HG02588 (cell line): ENCODE measurements around the gene GRIN2C.

Source experiments
- ATAC-seq: cut with Tn5 transposase; IDR thresholded peaks from one replicate; pipeline ENCODE4 v1.9.1; 2021; ENCODE audit warnings: mild to moderate bottlenecking, moderate library complexity; ENCODE audit not compliant: unreplicated experiment

Gene GRIN2C

DNA sequence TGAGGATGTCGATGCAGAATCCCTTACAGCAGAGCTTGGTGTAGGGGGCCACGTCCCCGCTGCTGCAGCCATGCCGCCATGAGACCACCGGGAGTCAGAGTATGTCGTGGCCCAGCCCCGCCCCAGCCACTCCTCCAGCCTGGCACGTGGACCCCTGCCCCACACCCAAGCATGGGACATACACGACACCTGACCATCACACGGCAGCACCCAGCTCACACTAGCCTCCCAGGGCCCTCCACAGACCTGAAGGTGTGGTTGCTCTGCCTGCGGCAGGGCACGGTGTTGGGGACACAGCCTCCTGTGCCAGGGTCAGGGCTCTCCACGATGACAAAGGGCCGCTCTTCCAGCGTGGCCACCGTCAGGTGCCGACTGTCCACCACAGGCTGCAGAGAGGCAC is 9.4 kb downstream of the GRIN2C start:
- ATAC-seq = no peak

DNA sequence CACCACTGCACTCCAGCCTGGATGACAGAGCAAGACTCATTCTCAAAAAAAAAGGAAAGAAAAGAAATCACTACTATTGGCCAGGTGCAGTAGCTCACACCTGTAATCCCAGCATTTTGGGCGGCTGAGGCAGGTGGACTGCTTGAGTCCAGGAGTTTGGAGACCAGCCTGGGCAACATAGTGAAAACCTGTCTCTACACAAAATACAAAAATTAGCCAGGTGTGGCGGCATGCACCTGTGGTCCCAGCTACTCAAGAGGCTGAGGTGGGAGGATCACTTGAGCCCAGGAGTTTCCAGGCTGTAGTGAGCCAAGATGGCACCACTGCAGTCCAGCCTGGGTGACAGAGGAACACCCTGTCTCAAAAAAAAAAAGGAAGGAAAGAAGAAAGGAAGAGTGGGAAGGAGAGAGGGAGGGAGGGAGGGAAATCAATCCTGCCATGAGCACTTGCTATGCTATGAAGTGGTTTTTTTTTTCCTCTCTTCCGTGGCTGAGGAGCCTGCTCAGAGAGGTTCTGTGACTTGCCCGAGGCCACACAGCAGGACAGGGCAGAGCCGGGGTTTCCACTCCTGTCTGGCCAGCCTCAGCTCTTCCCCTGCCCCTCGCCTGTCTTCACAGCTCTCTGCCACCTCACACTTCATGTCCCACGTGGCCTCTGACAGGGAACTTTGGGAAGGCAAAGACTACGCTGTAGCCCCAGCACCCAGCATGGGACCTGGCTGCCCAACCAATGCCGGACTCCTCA is 10.9 kb downstream of the GRIN2C start:
- no peak for ATAC-seq

DNA sequence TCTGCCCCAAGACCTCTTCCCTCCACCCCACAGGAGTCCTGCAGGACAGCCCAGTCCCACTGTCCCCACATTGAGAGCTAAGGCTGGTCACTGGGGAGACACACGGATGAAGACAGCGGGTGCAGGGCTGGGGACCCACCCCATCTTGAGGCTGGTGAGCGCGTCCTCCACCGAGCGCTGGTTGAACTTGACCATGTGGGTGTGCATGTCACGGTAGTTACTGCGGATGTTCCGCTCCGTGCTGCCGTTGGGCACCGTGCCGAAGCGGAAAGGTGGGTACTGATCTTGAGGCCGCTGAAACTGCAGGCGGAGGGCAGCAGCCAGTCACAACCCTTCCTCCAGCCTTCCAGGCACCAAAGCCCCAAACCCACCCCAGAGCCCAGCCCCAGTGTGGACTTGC is 13.1 kb downstream of the GRIN2C start:
- no peak for ATAC-seq

DNA sequence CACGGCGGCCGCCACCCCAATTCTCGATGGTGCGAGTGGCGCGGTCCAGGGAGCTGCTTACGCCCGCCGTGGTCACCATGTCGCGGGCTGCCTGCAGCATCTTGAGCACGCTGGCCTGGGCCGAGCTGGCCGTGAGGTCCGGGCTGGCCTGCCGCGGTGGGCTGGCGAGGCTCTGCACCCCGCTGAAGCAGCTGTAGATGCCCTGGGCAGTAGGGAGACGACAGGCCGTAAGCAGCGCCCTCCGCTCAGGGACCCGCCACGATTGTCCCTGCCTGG is 16.4 kb downstream of the GRIN2C start:
- no peak for ATAC-seq

DNA sequence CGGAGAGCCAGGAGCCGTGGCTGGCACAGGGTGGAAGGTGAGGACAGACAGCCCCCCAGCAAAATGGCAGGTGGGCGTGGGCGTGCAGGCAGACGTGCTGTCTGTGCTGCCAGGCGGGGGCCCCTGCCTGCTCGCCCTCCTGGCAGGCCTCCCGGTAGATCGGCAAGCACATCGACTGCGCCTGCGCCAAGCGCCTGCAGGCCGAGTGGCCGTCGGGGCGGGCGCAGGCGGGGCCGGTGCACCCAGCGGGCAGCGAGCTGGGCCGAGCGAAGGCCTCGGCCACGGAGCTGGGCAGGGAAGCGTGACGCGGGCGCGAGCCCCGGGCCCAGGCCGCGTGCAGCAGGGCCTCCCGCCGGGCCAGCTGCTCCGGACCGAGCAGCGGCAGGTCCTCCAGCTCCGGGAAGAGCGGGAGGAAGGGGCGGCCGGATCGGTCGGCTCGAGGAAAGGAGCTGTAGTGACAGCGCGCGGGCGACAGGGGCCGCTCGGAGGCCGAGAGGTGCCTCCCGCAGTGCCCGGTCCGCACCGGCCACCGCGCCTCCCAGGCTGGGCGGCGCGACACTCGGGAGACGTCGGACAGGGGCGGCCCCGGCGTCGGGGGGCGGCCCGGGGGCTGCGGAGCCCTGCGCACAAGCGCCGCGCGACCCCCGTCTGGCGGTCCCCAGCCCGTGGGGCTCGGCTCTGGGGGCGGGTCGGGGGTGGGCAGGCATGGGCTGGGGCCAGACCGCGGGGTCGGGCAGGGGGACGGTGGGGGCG is 16.9 kb downstream of the GRIN2C start:
- ATAC-seq = no peak

DNA sequence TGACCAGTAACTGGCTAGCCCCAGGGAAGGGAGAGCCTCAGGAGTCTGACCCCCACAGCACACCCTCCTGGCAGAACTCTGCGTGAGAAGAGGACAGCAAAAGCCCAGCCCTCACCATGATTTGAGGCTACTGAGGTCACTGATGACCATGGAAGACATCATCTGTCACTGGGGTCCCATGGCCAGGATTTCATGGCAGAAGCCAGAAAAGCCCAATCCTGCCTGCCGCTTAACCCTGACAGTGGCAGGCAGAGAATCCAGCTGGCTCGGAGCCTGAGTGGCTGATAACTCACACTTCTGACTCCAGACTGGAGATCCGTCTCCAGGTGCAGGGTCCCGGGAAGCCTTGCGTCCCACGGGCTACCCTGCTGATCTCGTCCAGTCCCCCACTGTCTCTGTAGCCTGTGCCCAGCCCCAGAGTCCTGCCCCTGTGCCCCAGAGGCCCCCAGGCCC is 17.5 kb downstream of the GRIN2C start:
- ATAC-seq = no peak

DNA sequence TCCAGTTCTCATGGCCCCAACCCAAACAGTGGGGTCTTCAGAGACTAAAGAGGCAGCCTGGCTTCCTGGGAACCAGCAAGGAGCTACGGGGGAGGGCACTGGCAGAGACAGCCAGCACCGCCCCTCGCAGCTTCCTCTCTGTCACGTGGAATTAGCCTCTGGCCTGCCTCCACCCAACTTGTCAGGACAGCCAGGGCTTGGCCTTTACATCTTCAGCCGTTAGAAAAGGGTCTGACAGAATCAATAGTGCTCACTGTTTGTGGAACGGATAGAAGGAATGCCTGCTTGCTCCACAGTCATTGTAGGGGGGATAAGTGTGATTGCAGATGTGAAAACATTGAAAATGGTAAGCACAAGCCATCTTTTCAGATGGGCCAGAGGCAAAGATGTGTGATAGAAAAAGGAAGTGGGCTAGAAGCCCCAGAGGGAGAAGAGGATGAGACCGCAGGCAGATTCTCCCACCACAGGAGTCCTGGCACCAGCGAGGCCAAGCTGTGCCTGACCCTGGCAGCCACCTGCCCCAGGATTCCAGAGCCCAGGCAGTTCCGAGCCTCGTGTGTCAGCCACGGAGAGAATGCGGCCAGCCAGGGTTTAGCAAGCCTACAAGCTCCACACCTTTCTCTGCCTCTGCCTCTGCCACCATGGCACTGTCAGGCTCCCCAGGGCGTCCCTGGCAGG is 18.6 kb downstream of the GRIN2C start:
- ATAC-seq = no peak

DNA sequence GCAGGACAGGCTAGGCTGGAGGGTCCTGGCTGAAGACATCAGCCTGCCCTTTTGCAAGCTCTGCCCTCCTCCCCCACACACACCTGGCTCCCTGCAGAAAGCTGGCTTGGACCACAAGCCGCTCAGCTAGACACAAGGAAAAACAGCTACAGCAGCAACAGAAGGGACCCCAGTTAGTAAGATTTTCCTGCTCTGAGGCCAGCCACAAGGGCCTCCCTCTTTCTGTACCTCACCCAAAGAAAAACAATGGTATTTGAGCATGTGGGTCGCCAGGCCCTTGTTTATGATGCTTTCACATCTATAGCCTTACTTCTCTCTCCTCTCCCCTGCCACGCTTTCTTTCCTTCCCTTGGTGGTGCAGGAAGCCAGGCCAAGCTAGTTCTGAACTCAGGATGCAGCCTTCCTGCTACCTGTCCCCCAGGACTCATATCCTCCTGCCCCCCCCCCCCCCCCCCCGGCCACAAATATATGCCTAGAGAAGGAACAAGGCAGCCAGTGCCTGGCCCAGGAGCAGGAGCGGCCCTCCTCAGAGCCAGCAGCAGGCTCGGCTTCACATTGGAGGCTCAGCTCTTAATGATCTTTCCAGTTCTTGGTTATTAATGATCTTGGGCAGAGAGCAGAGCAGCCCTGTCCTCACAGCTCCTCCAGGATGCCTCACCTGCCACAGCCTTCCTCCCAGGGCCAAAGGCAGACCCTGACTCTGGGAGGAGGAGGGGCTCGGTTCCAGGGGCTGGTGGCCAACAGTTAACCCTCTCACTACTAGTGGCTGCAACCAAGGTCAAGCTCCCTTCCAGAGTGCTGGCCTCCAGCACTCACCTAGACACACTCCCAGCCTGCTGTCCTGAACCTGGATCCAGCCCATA is 19.5 kb downstream of the GRIN2C start:
- ATAC-seq = no peak

DNA sequence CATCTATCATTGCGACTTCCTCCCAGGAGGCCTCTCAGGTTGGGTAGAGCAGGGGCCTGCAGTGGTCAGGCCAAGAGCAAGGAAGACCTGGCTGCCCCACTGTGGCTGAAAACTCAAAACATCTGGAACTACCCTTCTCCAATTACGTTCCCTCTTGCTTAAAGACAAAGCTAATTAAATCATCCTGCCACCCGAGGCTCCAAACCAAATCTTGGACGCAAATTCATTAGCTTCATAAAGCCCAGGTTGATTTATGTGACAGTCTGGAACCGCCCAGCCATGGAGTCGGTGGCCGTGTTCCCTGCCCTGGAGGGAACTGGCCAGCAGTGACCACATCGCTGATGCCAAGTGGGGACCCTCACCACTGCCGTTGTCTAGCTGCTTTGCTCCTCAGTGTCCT is 21.4 kb downstream of the GRIN2C start:
- ATAC-seq = no peak

DNA sequence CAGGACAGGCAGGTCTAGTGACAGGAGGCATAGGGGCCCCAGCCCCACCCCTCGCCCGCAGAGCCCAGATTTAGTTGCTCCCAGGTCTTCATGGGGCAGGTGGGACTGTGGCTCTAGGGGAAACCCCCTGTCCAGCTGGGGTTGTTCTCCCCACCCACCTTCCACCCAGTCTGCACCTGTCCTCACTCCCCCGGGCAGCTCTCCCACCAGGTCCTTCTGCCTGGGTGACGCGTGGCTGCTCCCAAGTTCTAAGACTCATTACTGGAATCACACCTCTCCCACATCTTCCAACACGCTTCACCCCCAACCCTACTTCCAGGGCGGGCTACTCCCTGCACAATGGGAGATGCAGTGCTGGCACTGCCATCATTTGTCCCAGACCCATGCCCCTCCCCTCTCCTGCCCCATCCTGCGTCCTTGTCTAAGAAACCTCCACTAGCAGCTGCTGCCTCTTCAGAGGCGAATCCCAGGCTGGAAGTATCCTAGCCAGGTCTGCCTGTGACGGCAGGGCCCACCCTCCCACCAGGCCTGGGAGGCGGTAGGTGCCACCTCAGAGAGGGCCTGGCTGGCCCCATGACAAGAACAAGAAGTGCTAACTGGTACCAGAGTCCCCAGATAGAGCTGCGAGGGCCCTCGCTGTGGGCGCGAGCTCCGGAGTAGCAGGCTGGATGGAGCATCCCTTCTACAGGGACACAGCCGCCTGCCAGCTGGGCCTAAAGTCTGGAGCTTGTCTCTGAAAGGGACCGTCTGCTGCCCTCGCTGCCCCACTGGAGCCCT is 22.8 kb downstream of the GRIN2C start:
- ATAC-seq = no peak

DNA sequence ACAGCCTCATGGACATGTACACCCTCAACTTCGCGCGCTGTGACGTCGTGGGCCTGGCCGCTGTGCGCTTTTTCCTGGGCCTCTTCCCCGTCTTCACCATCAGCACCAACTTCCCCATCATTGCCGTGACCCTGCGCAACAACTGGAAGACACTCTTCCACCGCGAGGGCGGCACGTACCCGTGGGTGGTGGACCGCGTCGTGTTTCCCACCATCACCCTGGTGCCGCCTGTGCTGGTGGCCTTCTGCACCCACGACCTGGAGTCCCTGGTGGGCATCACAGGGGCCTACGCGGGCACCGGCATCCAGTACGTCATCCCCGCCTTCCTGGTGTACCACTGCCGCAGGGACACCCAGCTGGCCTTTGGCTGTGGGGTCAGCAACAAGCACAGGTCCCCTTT is 23.5 kb downstream of the GRIN2C start:
- ATAC-seq = no peak

DNA sequence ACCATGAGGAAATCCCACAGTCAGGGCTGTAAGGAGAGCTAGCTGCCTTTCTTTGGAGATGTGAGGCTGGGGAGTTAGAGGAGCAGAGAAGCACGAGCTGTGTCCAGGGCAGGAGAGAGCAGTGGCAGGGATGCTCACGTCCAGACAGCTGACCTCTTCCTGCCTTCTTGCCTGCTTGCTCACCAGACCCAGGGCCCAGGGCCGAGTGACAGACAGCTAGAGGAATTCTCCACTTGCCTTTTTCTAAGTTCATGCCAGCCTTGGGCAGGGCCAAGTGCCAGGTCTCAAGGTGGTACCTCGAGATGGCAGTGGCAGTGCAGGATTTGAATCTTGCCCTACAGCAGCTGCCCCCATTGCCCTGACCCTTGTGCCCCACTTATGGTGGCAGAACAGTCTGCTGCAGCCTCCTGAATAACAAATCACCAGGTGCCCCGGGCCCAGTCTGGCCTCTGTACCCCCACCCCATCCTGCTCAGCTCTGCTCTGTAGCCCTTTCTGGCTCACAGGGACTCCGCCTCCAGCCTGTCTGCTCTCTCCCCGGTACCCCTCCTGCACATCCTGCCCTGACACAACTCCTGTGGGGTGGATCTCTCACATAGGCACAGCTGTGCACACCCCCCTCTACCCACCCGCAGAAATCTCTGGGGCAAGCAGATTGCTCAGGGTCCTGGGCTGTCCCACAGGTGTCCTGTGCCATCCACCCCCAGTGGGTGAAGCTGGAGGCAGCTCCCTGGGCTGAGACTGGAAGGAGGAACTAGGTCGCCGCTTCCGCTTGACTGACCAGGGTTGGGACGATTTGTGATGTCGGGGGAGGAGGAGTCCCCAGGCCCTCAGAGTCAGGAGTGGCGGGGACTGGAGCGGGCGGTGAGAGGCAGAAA is 25.9 kb downstream of the GRIN2C start:
- ATAC-seq = no peak

DNA sequence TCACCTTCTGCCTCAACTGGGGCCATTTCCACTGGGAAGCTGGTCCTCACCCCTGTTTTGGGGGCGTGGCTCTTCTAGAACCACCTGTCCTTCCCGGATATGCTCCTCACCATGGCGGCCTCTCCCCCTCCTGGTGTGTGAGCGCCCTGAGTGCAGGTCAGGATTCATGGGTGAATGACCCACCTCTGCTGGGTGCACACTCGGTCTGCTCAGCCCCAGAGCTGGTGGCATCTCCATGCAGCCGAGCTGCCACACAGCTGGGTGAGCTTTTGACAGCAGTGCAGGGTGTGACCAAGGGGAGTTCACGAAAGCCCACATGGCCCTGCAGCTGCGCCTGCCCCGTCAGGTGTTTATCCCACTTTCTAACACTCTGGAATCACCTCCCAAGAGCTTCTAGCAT is 27.3 kb downstream of the GRIN2C start:
- ATAC-seq = no peak

DNA sequence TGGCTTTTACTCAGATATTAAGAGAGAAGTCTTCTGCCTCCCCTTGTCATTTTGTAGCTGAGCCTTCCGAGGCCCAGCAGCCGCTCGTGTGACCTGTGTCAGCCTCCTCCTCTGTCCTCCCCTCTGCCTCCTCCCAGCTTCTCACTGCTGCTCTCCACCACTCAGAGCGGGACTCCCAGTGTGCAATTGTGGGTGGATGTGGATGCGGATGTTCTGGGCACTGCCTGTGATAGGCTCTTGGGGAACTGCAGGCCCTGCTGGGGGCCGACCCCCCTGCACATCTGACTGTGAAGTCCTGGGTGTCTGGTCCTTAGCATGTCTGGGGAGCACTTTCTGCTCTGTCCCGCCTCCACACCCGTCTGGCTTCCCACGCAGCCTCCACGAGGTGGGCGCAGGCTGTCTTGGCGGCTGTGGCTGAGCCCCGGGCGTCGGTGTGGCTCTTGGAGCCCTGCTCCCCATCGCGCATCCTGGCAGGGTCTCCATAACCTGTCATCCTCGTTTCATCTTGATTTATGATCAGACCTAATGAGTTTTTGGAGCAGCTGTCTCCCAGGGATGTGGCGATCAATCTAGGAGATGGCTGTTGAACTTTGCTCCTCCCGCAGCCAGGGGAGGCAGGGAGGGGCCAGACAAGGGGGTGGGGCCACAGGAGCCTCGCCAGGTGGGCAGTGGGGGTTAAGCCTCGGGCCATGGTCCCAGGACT is 28.1 kb downstream of the GRIN2C start:
- no peak for ATAC-seq

DNA sequence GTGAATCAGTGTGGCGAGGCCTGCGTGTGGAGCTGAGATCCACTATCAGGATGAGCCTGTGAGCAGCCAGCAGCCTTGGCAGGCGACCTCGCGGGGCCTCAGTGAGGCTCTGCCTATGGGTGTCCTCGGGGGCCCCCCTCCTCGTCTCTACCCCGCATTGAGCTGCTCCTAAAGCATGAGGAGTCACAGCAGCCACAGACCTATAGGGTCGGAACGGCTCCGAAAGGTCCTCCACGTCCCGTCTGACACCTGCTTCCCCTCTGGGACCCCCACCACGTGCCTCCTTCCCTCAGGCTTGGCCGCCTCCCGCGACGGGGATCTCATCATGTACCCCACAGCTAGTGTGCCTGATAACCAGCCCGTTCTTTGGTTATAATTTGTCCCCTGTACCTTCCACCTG is 28.8 kb downstream of the GRIN2C start:
- no peak for ATAC-seq

DNA sequence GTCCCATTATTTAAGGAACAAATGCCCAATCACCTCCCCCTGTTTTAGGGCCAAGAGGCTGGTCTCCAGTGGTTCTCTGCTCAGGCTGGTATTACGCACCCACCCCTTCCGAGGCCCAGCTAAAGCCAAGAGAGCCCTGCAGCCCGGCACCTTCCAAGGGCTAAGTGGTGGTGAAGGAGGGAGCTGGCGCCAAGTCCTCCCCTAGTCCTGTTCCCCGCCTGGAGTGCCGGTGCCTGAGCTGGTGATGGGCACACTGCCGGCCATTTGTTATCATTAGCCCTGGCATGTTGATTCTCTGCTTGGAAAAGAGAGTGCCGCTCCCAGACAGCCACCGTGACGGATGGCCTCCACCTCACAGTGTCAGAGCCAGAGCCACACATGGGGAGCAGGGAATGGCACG is 31.9 kb downstream of the GRIN2C start:
- ATAC-seq = no peak

DNA sequence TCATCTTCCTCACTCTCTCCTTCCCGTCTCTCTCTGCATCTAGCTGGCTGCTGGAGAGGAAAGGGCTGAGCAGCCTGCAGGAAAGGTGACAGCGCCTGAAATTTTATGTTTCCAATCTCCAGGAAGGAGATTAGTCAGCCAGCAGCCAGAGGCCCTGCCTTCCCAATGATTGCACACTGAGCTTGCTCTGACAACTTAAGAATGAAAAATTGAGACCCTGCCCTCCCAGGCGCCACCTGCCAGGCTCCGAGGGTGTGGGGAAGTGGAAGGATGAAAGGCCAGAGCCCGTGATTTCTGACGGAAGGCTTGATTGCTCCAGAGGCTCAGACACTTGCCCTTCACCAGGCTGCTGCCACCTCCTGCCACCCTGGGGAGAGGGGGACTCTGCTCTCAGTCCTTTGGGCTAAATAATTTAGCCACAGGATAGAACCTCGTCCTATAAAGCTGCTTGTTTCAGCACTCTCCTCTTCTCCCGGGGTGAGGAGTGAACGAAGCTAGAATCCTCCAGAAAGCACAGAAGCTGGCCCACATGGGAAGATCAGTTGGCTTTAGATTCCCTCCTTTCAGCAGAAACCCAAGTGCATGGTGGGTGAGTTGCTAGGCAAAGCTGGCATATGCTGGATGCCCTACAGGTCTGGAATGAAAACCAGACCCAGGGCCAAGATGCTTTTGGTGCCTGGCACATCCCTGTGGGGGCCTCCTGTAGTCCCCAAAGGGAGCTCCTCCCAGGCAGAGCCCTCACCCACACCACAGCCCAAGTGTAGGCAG is 33.5 kb downstream of the GRIN2C start:
- no peak for ATAC-seq

DNA sequence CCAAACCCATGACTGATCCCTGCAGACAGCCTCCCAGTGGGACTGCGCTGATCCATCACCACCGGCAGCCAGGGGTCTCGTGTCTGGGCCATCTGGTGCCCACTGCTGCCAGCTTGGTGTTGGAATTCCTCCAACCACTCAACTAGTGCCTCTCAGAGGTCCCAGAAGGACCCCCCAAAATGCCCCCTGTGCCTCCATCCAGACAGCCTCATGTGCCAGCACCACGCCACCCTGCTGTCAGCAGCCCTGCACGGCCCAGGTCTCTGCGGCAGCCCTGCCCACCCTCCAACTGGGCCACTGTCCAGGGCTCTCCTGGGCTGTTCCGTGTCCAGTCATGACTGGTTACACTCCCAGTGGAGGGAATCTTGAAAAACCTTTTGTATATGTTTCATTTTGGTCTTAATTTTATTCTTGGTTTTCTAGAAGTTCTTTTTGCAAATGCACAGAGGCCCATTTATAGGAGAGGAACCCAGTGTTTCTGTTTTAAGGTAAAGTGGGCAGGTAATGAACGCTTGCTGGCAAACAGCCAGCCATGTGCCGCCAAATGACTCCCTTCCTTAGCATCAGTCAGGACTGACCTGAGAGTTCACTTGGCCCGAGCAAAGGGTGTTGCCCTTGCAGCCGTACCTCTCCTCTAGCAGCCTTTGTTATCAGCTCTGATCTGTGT is 34.6 kb downstream of the GRIN2C start:
- no peak for ATAC-seq
